GM11168 (cell line): ENCODE measurements around the gene MEF2C.

Experiments used
- in situ Hi-C: fragments of 300-500 bp; cut with MboI; formaldehyde crosslinking; loops from one replicate; pipeline ENCODE4 v1.12.0; 2022; ENCODE audit warnings: low sequenced_read_pairs; ENCODE audit not compliant: unreplicated experiment

Gene MEF2C

DNA sequence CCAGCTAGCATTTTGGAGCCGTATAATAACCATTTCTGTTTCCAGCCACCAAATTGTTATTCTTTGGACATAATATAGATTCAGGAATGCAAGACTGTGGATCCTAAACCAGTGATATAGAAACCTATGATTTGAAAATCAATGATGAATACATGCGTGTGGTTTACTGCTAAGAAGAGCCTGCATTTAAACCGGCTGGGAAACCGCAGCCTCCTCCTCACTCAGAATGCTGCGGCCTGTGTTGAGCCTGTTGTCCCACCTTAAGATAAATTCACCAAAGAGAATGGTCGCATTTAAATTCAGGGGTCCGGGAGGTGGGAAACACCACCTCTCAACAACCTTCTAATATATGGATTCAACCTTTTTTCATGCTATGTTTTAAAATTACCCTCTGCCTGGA lies 148.0 kb downstream of the MEF2C start:
- in situ Hi-C loops, result loop anchor here (25.0 kb wide), 2 partner anchors 527 to 702 kb away; no protein-coding TSS in a partner anchor

DNA sequence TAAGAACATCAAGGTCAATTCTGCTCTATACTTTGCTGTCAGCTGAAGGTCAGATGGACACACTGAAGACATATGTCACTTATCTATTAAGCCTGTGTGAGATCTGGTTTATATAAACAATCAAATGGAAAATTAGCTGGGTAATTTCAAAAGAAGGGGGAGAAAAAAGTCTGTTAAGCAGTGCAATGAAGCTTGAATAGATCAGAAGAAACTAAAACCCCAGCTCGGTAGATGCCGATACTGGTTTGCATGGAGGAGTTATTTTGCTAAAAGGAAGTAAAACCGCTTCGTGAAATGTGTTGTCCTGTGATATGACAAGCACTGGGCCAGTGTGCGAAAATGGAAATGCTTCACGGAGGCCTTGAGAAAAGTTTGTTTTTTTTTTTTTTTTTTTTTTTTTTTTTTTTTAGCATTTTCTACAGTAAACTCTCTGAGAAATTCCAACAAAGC lies 148.8 kb downstream of the MEF2C start:
- in situ Hi-C loops, result loop anchor here (25.0 kb wide), 2 partner anchors 528 to 703 kb away; no protein-coding TSS in a partner anchor

DNA sequence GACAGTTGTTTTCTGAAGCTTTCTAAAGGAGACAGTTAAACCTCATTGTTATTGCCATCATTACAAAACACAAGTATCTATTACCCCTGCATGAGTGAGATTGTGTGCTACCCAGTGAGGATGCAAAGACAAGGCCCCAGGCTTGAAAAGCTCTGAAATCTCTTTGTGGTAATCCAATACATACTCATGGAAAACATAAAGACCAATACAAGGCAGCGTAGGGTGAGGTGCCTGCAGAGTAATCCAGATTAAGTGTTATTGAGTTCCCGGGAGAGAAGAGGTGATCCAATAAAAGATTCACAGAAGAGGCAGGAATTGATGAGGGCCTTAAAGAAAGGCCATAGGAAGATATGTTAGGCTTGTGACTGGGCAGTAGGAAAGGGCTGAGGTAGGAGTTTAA lies 150.1 kb downstream of the MEF2C start:
- in situ Hi-C loops, result loop anchor here (25.0 kb wide), 2 partner anchors 529 to 704 kb away; no protein-coding TSS in a partner anchor

DNA sequence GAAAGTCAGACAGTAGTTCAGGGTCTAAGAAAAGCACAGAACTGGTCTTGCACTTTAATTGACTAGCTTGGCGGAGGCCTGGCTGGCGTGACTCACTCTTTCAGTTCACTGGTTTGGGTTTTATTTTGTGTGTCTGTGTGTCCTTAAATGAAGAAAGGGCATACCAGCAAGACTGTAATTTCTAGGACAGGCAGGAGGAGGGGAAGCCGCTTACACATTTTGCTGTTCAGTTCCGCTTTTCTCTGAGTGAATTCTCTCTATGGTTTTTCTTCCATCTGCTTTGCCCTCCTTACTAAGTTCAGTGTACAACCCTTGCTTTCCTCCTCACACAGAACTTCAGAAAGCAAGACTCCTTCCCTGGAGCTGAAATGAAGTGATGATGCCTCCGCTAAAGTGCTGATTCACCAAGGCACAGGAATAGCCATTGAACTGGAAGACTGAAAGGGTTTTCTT lies 150.8 kb downstream of the MEF2C start:
- in situ Hi-C loops, result loop anchor here (25.0 kb wide), 2 partner anchors 530 to 705 kb away; no protein-coding TSS in a partner anchor

DNA sequence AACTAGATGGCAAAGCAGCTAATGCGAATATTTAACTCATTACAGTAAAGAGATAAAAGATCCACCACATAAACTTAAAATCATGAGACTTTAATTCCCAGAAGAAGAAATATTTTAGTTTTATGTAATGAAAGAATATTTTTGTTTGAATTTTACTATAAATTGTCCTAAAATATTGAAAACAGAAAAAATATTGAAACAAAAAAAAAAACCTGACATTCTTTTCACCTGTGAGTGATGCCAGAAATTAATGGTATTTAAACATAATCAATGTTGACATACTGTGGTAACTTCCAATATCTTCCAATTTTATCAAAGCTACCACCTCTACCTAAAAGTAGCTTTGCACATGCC lies 153.2 kb downstream of the MEF2C start:
- in situ Hi-C loops, result loop anchor here (25.0 kb wide), 2 partner anchors 532 to 707 kb away; no protein-coding TSS in a partner anchor

DNA sequence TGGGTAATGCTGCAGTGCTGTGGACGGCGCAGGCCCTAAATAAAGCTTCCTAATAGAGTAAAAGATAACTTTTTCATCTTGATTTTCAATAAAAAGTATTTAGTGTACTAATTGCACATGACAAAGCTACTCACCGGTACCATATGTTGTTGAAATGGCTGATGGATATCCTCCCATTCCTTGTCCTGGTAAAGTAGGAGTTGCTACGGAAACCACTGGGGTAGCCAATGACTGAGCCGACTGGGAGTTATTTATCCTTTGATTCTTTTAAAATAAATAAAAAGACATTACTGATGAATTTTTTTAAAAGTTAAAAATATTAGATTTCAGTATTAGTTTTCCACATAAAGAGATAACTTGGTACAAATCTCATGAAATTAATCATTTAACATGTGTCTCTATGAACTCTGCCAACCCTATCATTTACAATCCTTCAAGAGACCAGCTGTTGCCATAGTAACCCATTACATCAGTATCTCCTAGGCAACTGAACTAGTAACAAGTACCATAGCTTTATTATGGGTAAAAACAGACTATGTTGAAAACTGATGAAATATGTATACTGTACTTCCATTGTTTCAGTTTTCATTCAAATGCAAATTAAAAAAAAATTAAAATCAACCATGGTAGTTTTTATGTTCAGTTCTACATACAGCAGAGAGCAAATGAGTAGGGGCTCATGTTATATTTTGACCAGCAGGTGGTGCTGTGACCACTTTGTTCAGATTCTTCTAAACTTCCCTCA lies 153.7 kb downstream of the MEF2C start:
- in situ Hi-C loops, result loop anchor here (25.0 kb wide), 2 partner anchors 533 to 708 kb away; no protein-coding TSS in a partner anchor

DNA sequence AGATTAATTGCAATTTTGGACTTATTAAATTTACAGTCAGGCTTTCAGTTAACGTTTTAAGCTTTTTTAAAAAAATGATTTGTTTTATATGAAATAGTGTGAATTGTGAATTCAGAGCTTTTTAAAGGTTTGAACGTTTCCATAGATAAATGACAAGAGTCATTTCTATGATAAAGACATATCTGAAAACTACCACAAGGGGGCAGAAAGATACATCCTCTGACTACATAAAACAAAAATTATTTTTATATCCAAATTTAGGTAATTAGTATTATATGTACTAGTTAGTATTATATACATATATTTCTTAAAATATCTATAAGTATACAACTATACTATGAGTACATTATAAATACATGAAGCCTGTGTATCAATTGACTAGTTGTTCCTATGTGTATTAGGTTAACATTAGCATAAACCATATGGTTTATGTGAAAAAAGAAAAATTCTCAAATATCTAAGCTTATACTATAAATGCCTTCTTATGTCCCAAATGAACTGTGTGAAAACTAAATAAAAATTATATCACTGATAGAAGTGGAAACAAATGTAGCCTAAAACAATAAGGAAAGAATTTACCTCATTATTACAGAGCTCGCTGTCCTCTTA lies 155.2 kb downstream of the MEF2C start:
- in situ Hi-C loops, result loop anchor here (25.0 kb wide), 2 partner anchors 534 to 709 kb away; no protein-coding TSS in a partner anchor

DNA sequence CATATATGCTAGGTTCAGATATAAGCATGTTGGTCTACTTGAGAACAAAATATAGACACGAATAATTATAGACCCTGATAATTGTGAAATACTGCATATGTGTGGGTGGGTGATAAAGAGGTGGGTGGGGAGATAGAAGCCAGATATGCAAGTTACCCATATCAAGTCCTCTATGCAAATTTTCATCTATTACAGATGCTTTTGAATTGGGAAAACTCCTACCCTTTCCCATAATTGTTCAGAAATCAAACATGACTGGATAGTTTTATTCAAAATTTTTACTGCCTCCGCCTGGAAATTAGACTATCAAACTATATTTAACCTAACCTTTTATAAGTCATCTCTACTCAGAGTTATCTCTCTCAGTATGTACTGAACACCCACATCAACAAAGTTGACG lies 157.5 kb downstream of the MEF2C start:
- in situ Hi-C loops, result loop anchor here (25.0 kb wide), 2 partner anchors 537 to 712 kb away; no protein-coding TSS in a partner anchor

DNA sequence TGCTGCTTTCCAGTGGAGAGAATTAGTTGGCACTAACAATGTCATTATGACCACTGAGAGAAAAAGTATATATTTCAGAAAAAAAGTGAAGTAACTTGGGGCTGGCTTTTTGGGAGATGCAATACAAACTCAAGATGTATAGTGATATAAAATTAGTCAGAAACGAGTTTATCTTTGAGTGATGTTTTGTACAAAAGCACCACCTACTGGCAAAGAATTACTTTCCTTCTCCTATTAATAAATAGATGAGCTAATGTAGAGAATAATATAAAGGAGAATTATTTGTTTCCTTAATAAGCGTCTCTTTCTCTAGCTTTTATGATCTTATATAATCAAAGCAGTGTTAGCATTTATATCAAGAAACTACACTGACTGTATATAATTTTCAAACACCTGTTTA lies 158.8 kb downstream of the MEF2C start:
- in situ Hi-C loops, result no loop called here

DNA sequence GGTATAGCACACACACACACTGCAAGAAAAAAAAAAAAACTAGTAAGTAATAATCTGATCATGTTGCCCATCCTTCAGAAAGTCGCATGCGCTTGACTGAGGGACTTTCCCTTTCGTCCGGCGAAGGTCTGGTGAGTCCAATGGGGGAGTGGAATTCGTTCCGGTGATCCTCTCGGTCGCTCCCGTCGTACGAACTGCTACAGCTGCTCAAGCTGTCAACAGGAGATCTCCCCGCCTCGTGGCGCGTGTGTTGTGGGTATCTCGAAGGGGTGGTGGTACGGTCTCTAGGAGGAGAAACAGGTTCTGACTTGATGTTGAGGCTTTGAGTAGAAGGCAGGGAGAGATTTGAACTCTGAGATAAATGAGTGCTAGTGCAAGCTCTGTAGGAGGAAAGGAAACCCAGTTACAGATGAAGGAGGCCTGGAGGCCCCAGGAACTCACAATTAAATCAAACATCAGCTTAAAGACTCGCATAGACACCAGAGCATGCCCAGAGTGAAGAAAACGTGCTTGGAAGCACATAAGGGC lies 160.4 kb downstream of the MEF2C start:
- in situ Hi-C loops, result no loop called here

DNA sequence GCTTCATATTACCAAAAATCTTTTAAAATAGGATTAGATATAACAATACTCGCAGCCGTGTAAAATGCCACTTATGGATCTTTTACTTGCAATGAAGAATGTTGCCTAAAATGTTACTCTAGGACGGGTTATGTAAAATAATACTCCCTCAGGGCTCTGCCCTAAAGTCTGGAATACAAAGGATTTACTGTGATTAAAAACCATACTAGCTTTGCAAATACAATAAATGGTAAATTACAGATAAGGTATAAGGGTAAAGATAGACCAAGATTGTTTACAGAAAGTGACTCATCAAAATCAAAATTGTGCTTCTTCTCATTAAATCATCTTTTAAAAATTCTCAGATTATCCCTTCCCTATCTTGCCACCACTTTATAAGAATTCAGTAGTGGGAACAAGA lies 163.6 kb downstream of the MEF2C start:
- in situ Hi-C loops, result no loop called here

DNA sequence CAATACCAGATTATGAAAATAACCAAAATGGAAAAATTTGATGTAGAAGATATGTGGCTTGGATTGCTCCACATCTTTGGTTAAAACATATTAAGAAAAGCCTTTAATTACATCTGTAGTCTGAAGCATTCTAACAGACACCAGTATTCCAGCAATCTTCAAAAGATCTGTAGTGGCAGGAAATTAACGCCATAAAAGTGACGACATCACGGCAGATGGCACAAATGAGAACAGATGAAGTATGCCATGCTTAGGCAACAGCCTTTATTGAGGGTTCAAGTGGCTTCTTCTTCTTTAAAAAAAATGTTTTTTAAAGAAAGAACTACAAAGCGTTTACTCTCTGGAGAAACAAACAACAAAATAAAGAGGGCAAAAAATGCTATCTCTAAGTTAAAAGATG lies 164.2 kb downstream of the MEF2C start:
- in situ Hi-C loops, result no loop called here

DNA sequence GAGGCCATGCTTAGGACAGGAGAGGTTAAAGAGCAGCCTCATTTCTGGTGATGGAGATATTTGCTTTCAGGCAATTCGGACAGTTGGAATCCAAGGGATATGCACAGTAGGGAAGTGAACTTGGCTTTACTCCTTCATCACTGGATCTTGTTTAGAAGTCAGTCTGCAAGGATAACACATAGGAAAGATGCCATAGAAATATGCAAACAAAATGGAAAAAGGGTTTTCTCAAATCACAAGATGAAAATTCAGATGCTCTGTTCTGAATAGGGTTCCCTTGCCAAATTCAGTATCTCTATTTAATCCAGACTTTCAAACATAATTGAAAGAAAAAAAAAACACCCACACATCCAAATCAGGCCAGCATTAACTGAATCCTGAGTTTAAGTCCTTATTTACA lies 166.9 kb downstream of the MEF2C start:
- in situ Hi-C loops, result no loop called here

DNA sequence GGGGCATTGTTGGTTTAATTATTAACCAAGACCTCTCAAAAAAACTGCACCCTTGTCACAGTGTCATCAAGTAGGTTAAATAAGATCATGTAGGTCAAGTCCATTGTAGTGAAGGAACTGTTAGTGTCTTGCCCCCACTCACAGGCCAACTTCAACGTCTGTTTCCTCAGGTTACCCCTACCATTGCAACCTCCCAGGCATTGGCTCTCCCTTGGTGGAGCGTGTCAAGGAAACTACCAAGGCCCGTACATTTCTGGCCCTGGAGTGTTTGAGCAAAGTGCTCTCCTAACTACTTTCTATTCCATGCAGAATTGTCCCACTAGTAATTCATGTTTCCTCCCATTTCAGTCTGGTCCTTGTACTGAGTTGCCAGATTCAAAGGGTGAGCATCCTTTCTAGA lies 167.5 kb downstream of the MEF2C start:
- in situ Hi-C loops, result no loop called here

DNA sequence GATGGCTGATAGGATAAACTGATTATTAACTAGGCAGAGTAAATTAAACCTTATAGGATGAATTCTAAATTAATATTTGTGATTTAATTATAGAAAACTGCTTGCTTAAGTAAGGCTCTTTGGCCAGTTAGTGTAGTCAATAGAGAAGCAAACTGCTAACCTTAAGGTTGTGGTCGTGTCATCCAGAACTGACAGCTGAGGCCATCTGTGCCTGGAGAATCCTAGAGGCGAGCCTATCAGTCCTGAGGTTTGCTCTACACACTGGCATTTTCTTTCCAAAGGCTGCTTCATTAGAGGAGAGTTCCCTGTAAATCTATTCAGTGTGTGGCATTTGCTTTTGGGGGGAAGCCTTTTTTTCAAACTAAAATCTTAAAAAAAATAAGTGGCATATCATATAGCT lies 169.2 kb downstream of the MEF2C start:
- in situ Hi-C loops, result no loop called here

DNA sequence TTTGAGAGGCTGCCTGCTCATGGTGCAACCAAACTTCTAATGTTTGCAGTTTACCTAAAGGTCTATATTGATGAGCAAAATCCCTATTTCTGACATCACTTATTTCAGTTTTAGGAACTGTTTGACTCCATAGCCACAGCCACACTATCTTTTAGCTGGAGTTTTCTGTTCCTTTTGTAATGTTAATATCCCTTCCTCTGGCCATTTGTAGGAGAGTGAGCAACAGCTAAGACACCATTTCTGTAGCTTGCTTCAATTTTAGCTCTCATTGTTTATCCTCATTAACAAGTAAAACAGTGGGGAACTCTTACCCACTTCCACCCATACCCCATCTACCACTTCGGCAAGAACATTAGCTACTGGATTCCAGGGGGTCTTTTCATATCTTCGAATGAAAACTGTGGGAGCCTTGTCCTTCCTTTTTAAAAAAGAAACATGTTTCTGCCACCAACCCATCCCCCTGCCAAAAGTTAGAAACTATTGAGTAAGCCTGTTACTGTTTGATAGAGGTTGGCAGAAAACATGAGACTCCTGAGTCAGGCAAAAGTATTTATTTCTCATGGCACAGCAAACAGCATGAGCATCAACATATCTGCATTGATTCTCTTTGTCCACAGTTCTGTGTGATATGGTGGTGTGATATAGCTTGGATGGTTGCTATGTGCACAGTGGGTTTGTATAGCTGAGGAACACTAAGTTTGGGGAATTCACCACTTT lies 174.1 kb downstream of the MEF2C start:
- in situ Hi-C loops, result no loop called here

DNA sequence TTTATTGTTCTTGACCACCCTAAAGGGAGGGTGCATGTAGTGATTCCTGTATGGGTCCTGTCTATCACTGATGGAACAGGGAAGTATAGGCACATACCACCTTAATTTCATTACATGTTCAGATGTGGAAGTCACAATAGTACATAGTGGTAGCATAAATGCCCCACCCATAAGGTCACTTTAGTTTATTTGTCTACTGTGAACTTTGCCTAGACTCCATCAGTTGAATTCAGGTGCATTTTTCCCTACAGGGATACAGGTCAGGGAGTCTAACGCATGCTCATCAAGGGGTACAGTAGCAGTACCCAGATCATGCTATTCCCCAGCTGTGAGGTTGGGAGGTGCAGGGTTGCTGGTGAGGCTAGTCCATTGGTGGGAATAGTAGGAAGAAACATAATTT lies 175.0 kb downstream of the MEF2C start:
- in situ Hi-C loops, result no loop called here

DNA sequence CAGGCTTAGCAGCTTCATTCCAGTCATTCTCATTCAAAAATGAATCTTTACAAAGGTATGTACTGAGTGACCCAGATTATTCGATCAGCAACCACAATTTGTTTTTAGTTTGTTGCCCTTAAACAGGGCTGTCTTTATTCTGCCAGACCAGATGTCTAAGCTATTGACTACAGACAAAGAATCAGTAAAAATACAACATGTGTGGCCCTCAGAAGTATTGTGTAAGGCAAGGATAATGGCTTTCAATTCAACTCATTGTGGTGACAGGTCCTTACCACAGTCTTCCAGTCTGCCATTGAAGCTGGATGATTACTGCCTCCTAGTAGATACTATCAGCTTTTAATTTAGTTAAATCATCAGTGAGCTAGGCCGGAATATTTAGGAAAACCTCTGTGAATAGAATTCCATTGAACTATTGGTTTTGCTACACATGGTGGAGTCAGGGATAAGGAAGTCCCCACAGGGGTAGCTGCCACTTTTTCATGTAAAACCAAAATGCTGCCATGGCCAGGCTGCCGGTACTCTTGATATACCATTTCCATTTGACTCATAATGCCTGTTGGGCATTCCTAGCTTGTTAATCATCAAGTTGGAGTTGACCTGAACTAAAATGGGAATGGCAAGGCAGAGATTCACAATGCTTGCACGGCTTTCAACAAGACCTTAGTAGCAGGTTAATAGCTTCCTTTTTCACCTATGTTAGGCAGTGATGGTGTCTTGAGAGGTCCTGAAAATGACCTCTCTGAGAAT lies 175.6 kb downstream of the MEF2C start:
- in situ Hi-C loops, result no loop called here

DNA sequence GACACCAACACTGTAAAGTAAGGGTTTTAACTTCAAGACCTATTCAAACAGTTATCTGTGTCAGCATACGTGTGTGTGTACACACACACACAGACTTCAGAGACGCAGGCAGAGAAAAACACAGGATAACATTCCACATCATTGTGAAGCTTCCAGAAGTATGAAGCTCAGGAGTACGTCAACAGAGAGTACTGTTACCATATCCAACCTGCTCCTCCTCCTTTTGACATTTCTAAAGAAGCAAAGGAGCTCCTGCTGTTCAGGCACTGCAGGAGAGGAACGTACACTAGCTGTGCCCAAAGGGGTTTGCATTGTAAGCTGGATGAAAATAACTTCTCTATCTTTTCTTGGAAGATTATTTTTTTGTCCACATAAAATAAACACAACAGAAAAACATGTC lies 180.7 kb downstream of the MEF2C start:
- in situ Hi-C loops, result no loop called here

DNA sequence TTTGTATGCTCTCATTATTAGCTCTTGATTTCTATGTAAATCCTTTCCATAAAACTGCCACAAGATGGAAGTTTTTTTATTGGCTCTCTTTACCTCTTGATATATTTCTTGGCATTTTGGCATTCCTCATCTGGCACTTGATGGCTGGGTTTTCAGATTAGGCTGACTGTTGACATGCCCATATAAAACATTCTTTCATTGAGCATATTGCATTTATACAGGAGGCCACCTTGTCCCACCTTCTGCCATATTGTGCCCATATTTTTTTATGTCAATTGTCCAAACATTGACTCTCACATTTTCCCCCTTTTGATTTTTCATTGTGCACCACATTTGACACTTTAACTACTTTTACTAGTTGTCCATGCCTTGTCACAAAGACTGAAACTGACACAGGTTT lies 182.9 kb downstream of the MEF2C start:
- in situ Hi-C loops, result no loop called here
